Kidney (tissue), 14 donors: ENCODE measurements around the gene UBASH3B. TPM values are rescaled to one million over a fixed set of nuclear protein-coding genes. Genes with fewer than 3 reads are reported as not detected.

Experiments
- DNase-seq, 5 donors: peaks; one replicate each; pipeline ENCODE4 v3.0.0-alpha.2; 2013 to 2020
- FAIRE-seq: peaks from 2 replicates; lab custom pipeline; 2012; peaks lifted over from hg19 to GRCh38; lab: Jason Lieb, UNC
- H3K27ac ChIP-seq, 2 donors: one replicate each; pipeline ENCODE4 v1.7.0; 2013; ENCODE audit warnings: low read depth in 2 of 2, low read length in 2 of 2, inconsistent platforms in 1 of 2
- H3K27me3 ChIP-seq: one replicate; pipeline ENCODE4 v1.7.1; 2013; ENCODE audit warnings: low read length, inconsistent platforms; ENCODE audit not compliant: control insufficient read depth, insufficient read depth
- H3K36me3 ChIP-seq, 3 donors: one replicate each; pipeline versions ENCODE4 v1.7.0 to v1.7.1; 2013; ENCODE audit warnings: low read length in 3 of 3, control low read depth in 1 of 3, inconsistent platforms in 1 of 3; ENCODE audit not compliant: insufficient read depth in 3 of 3, control insufficient read depth in 2 of 3
- H3K4me1 ChIP-seq, 3 donors: one replicate each; pipeline versions ENCODE4 v1.7.0 to v1.7.1; 2013; ENCODE audit warnings: low read length in 3 of 3, inconsistent platforms in 1 of 3, low read depth in 1 of 3; ENCODE audit not compliant: control insufficient read depth in 2 of 3, insufficient read depth in 2 of 3
- H3K4me3 ChIP-seq, 3 donors: one replicate each; pipeline versions ENCODE4 v1.7.0 to v1.8.1; 2013; ENCODE audit warnings: low read length in 3 of 3, control low read depth in 1 of 3, inconsistent platforms in 1 of 3
- H3K9ac ChIP-seq, 3 donors: one replicate each; pipeline versions ENCODE4 v1.7.0 to v1.7.1; 2013; ENCODE audit warnings: low read length in 3 of 3, control low read depth in 1 of 3, inconsistent platforms in 1 of 3
- H3K9me3 ChIP-seq, 3 donors: one replicate each; pipeline versions ENCODE4 v1.7.0 to v1.7.1; 2013; ENCODE audit warnings: low read length in 3 of 3, control low read depth in 1 of 3, inconsistent platforms in 1 of 3; ENCODE audit not compliant: control insufficient read depth in 2 of 3, insufficient read depth in 1 of 3
- intact Hi-C: fragments of 100-400 bp; cut with DNase I; formaldehyde crosslinking; loops from one replicate; pipeline ENCODE4 v1.11.1; 2022
- polyA plus RNA-seq: library from polyadenylated mRNA; stranded (reverse); fragments of 350-450 nt; fragmentation: Illumina TruSeq; extraction: RNeasy Lipid Tissue Mini Kit (QIAGEN cat#74804); gene quantifications from one replicate; pipeline ENCODE4 v1.2.3, GENCODE V29; 2014; ENCODE audit warnings: low read depth, low replicate concordance; ENCODE audit not compliant: insufficient read depth
- total RNA-seq: library from RNA; stranded (reverse); fragmentation: NEBNext Ultra II Directional; extraction: Animal tissue kit (Norgen Biotek cat#: 25700); gene quantifications from one replicate; pipeline ENCODE4 v1.2.1, GENCODE V29; 2021
- TF ChIP-seq, protein P1 (sequence below): IDR thresholded peaks from 3 replicates; pipeline ENCODE4 v1.5.1; 2012; ENCODE audit warnings: mild to moderate bottlenecking, moderate library complexity, borderline replicate concordance; ENCODE audit not compliant: insufficient read depth; ENCODE audit errors: extremely low read depth
- donor health status: control.
- donor health status: control.
- donor health status: control.
- donor health status: control.
- donor health status: control.
- donor health status: DM: yes; HTN: yes; CAD: no.
- donor health status: Normal renal cell carcinoma (clear cell type).

UBASH3B gene
- total and polyA plus RNA-seq, 2 donors from 2014 or later = 0.62 to 22.8 TPM

GRCh38 chr11:122721201-122721963, 65.9 kb downstream of the UBASH3B start:
- no peak overlapping the region for H3K9ac ChIP-seq
- no peak overlapping the region for H3K4me3 ChIP-seq
- FAIRE-seq (no peak), DNase-seq (peak in 1 of 5 donors; percentile 71)
- no peaks in the 10 kb centered on the region for H3K9me3 ChIP-seq
- peaks cover 0 to 2% (median 0%) of the 10 kb centered on the region in 3 donors for H3K4me1 ChIP-seq
- H3K36me3 ChIP-seq = no peaks in the 10 kb centered on the region
- TF ChIP-seq, protein P1, sequence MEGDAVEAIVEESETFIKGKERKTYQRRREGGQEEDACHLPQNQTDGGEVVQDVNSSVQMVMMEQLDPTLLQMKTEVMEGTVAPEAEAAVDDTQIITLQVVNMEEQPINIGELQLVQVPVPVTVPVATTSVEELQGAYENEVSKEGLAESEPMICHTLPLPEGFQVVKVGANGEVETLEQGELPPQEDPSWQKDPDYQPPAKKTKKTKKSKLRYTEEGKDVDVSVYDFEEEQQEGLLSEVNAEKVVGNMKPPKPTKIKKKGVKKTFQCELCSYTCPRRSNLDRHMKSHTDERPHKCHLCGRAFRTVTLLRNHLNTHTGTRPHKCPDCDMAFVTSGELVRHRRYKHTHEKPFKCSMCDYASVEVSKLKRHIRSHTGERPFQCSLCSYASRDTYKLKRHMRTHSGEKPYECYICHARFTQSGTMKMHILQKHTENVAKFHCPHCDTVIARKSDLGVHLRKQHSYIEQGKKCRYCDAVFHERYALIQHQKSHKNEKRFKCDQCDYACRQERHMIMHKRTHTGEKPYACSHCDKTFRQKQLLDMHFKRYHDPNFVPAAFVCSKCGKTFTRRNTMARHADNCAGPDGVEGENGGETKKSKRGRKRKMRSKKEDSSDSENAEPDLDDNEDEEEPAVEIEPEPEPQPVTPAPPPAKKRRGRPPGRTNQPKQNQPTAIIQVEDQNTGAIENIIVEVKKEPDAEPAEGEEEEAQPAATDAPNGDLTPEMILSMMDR = no peak
- H3K27ac ChIP-seq = no peak overlapping the region
- no peaks in the 10 kb centered on the region for H3K27me3 ChIP-seq
- intact Hi-C loops = no loop called here

GRCh38 chr11:122721964-122722266, 66.4 kb downstream of the UBASH3B start:
- FAIRE-seq = no peak
- Histone ChIP-seq H3K27me3 (no peaks in the 10 kb centered on the region), H3K9ac (no peak overlapping the region), H3K27ac (no peak overlapping the region), H3K4me1 (peaks cover under 1 to 7% (median 5%) of the 10 kb centered on the region in 3 donors), H3K9me3 (no peaks in the 10 kb centered on the region), H3K36me3 (no peaks in the 10 kb centered on the region), H3K4me3 (no peak overlapping the region)
- intact Hi-C loops = no loop called here
- TF ChIP-seq, protein P1 = no peak
- DNase-seq = no peak

- FAIRE-seq (no peak), DNase-seq (no peak)
- Histone ChIP-seq H3K9ac (no peak overlapping the region), H3K4me3 (no peak overlapping the region), H3K36me3 (no peaks in the 10 kb centered on the region), H3K27me3 (no peaks in the 10 kb centered on the region), H3K27ac (no peak overlapping the region), H3K4me1 (peaks cover 5 to 8% (median 7%) of the 10 kb centered on the region in 3 donors), H3K9me3 (no peaks in the 10 kb centered on the region)
- intact Hi-C loops = no loop called here
- TF ChIP-seq, protein P1 = no peak
These were observed 67.6 kb downstream of the UBASH3B start for GRCh38 chr11:122723106-122723505.
